NCI-H526 (cell line): ENCODE data around the gene SIGLECL1.

Experiments used
- DNase-seq, 2 experiments: peaks; one replicate each; lab custom pipeline; 2025; lab: John Stamatoyannopoulos, UW

SIGLECL1 gene

DNA sequence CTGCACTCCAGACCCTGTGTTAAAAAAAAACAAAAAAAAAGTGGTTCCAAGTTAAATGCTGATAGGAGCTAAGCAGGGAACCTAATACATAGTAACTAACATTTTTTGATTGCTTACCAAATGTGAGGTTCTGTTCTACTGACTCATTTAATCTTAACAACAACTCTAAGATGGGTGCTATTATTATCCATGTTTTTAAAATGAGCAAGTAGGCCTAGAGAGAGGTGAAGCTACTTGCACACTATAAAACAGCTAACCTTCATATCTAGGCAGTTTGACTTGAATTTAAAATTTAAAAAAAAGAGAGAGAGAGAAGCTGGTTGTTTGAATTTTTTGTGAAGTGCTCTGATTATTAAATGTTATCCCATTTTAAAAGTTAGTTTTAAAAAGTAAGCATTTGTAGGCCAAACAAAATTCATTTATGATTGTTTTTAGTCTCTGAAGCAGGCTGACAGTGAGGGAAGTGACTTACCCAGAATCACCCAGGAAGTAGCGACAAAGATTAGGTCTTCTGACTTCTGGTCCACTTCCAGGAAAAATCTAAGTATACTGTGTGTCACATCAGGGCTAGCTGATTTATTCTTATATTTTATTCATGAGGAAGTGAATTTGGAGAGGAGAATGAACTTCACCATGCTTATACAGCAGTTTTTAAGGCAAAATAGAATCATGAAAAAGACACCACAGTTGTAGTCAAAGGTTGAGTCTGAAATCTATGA lies 2.4 kb downstream of the SIGLECL1 start:
- DNase-seq = no peak

DNA sequence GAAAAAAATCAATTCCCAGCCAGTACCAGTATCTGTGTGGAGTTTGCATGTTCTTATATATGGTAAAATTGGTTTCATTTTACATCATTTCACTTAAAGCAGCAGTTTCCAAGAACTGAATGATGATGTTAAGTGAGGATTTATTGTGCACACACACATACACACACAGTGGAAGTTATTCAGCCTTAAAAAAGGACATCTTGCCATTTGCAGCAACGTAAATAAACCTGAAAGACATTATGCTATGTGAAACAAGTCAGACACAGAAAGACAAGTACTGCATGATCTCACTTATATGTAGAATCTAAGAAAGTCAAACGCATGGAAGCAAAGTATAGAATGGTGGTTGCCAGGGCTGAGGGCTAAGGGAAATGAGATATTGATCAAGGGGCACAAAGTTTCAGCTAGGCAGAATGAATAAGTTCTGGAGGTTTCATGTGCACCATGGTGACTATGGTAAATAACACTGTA lies 5.3 kb downstream of the SIGLECL1 start:
- DNase-seq = no peak

DNA sequence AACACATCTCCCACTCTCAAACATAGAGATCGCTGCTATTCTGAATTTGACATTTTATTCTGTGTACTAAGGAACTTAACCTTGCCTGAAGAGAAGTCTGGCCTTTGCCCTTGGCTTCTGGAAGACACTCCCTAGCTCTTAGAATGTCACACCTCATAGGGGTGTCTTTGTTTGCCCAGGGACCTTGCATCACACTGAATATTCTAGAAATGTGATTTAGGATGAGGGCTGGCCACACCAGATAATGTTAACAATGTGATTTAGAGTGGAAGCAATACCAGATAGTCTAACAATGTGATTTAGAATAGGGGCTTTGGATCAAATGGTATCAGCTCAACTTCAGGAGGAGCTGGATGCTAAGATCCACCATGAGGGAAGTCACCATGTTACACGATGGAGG lies 6.6 kb downstream of the SIGLECL1 start:
- DNase-seq = no peak

DNA sequence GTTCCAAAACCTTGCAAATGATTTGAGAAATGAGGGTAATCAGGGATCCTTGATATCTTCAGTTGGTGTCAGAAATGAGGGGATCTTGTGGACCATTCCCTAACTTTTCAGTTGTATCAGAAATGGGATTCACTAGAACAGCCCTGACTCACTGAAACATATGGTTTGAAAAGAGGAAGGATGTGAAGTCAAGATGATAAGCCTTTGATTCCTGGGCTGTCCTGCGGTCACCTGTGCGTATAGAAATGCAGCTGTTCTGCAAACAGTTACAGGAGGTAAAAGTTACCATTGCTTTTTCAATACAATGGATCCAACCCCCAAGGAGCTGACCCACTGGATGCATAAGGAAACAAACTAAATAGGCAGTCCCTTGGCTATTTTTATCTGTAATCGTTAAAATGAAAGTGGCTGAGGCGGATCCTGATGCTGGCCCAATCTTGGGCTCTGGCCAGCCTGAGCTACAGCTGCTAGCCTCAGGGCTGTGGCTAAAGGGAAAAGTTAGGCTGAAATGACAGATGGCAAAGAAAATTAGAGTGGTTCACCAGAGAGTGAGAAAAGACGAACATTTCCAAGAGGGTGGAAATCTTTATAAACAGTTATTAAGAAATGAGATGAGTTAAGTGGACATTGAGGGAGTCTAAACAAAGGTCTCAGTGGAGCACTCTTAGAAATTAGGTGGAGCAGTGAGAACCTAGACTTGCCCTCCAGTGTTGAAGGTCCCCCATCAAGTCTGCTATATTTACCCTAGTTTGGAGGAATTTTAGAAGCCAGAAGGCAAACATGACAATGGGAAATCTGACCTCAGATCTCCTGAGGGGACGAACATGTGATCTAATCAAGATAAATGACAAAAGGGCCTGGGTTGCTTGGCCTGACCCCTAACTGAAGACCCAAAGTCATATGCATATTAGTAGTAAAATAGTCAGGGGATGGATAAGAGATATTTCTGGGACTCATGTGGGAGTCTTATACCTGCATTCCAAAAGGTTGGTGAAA lies 7.6 kb downstream of the SIGLECL1 start:
- no peak for DNase-seq

DNA sequence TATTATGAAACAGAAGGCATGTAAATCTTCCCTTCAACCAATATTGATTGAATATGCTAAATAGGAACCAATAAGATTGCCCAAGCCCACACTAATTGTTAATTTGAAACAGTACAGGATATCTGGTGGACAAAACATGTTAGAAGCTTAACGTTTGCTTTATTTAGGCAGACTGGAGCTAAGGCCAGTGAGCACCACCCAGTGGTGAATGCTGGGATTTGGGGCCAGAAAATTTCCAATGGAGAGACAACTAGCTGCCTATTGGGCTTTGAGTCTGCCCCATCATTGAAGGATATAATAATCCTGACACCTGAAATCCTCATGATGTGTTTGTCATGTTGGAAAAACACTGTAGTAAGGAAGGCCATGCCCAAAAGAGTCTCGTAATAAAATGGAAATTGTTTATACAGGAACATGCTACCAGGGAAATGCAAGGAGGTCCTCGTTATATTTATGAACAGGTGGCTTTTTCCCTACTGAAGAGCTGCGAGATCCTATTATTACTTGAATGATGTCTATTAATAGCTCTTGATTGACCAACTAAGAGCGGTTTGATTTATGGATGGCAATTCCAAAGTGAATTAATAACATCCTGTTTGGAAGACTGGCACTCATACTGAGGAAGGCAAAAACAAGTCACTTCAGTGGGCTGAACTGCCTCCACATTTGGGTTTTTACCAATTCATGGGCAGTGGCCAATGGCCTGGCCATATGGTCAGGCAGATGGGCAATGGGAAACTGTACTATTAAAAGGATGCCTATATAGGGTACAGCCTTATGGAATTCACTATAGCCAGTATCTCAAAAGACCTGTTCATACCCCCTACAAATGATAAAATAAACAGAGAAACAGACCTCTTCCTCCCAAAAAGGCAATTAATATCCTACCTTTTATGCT lies 8.7 kb downstream of the SIGLECL1 start:
- peak; percentile 7 to 48 for DNase-seq

DNA sequence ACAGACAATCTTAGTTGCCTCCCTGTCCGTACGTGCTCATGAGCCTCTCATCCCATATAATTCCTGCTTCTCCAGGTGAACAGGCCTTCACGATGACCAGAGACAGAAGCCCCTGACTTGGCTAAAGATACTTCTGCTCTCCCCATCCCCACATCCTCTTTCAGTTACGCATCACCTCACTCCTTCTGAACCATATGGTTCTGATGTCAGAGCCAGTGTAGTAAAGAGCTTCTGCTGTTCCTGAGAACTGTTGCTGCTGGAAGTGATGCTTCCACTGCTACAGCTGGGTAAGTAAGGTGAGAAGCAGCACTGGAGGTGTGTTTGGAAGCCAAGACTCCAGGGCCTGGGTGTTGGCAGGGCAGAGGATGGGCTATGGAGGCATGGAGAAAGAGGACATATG lies 12.9 kb downstream of the SIGLECL1 start:
- no peak for DNase-seq

DNA sequence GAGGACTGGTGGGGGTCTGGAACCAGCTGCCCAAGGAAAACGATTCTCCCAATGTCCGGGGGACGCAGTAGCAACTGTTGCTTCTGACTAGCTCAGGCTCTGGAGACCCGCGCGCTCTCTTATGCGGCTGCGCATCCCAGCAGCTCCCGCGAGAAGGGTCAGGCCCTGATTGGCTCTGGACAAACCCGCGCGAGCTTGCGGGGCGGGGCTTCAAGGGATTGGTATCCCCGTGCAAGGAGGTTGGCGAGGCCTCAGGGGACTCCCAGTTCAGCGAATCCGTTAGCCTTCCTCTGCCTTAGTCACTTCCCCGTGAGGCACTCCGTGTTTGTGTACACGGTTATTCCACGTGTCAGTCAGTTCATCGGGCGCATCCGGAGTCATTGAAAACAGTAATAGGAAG lies 20.2 kb downstream of the SIGLECL1 start:
- no peak for DNase-seq

DNA sequence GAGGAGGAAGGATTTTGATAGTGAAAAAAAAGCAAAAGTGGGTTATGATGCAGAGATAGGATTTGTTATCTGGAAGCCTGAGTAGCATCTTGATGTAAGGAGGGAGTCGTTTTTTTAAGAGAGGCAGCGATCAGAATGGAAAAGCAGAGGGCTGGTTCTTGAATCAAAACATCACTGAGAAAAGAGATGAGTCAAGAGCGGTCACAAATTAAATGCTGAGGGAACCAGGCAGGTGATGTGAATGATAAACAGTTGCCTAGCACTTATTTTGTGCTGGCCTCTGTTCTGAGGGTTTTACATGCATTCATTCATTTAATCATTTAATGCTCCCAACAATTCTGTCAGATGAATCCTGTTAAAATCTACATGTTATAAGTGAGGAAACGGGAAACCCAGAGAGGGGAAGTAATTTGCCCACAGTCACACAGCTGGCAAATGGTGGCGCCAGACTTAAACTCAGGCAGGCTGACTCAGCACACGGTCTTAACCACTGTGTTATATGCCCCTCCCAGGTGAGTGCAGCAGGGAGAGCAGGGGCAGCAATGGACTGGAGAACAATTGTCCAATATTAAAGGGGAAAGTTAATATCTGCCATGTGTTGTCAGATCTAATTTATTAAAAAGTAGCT lies 21.4 kb downstream of the SIGLECL1 start:
- DNase-seq = no peak

DNA sequence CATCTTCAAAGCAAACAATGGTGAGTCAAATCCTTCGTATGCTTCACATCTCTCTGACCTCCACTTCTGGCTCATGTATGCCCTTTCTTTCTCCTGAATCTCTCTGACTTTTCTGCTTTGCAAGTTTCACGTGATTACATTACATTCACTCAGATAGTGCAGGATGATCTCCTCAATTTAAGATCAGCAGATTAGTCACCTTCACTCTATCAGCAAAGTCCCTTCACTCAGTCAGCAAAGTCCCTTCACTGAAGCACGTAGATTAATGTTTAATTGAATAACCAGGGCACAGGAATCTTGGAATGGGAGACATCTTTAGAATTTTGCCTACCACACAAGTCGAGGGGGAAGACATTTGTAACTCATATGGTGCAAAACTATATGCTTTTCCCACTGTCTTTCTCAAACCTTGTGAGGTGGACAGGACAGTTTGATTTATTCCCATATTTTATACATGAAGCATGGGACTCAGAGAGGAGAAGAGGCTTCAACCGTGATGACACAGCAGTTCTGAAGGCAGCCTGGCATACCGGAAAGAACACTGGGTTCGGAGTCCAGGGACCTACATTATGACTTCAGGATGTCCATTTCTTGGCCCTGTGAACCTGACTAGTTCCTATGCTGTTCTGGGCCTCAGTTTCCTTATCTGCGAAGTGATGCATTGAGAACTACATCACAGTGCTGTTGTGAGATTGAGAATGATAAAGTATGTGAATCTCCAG lies 23.3 kb downstream of the SIGLECL1 start:
- DNase-seq = no peak

DNA sequence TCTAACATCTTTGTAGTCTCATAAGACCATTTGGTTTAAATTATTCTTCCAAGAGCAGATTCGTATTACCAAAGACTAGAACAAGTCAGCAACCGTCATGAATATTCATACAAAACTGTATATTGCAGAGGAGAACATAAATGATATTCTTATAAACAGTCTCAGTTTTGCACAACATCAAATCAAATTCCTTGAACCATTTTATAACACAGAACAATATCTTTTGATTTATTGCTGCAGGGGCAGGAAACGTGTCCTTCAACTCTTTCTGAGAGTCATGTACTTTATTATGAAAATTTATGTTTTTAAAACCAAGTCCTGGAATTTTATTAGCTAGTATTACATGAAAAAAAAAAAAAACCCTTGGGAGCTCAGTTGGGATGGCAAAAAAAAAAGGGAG lies 26.2 kb downstream of the SIGLECL1 start:
- DNase-seq = no peak

DNA sequence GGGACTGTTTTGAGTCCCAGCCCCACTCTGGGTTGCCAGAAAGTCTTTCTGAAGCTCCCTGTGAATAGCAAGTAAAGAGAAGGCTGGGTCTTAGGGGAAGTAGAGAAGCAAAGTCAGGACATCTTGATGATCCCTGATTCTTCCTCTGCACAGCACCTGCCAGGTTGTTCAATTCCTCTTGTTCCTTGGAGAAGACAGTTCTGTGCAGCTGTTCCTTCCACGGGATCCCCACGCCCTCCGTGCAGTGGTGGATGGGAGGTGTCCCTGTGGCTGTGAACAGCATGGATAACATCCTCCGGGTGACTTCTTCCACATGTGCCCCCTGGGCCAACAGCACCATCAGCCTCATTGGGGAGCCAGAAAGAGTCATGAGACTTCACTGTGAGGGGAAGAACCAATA lies 31.5 kb downstream of the SIGLECL1 start:
- DNase-seq = no peak

DNA sequence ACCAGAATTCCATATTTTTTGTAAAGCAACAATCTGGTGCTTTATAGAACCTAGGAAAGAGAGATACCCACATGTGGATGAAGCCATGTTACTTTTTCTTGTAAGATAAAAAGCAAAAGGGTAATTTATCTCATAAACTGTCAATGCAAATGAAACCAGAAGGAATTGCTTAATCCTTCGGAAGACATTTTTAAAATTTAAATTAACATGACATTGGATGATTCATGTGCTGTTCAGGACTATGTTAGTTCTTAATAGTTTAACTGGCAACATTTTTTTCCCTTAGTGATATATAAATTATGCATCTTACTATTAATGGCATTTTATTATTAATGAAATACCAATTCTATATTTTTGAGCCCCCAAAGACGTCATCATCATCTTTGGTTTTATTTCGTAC lies 34.8 kb downstream of the SIGLECL1 start:
- DNase-seq = no peak

DNA sequence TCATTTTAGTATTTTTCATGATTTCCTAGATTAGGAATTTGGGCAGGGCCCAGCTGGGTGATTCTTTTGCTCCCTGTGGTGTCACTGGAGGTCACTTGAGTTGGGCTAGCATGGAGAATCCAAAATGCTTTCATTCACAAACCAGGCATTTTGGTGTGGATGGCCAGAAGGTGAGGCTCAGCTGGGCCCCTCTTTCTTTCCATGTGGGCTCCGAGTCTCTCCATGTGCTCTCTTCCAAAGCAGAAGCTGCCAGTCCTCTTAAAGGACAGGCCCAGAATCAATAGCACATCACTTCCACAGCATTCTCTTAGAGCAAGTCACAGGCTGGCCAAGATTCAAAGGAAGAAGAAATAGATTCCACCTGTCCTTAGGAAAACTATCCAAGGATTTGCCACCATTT lies 38.8 kb downstream of the SIGLECL1 start:
- DNase-seq = no peak

DNA sequence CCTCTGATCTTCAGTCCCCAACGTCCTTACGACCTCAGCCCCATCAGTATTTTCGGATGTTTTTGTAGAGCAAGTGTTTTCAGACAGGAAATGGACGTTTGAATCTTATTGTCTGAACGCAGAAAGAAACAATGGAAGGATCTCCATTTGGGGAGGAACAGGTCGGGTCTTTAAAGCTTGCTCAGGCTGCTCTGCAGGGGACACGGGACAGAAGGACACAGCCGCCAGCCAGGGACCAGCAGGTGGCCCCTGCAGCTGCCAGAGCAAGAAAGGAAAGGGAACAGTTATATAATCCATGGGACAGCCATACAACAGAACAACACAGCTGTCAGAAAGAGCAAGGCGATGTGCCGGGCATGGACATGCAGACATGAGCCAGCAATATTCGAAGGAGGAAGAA lies 42.1 kb downstream of the SIGLECL1 start:
- no peak for DNase-seq

DNA sequence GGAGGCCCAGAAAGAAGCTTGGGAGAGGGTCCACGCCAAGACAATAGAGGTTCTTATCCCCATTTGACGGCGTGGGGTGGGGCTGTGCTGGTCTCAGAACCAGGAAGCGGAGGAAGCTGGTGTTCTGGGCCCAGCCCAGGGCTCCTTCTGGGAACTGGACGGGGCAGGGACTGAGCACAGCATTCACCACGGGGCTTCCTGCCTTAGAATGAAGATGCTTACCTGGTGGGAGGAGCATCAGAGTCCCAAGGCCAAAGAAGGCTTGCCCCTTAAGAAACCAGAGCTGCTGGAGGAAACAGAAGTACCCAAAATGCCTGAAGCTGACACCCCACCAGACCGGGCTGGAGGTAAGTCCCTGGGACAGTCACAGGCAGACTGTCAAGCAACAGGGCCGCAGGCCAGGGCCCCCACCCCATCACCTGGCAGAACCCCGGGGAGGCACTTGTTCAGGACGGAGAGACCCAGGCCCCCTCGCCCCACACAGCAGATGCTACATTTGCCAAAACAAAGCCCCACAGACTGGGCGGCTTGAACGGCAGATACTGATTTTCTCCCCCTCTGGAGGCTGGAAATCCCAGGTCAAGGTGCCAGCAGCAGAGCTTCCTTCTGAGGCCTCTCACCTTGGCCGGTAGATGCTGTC lies 42.8 kb downstream of the SIGLECL1 start:
- DNase-seq = no peak

DNA sequence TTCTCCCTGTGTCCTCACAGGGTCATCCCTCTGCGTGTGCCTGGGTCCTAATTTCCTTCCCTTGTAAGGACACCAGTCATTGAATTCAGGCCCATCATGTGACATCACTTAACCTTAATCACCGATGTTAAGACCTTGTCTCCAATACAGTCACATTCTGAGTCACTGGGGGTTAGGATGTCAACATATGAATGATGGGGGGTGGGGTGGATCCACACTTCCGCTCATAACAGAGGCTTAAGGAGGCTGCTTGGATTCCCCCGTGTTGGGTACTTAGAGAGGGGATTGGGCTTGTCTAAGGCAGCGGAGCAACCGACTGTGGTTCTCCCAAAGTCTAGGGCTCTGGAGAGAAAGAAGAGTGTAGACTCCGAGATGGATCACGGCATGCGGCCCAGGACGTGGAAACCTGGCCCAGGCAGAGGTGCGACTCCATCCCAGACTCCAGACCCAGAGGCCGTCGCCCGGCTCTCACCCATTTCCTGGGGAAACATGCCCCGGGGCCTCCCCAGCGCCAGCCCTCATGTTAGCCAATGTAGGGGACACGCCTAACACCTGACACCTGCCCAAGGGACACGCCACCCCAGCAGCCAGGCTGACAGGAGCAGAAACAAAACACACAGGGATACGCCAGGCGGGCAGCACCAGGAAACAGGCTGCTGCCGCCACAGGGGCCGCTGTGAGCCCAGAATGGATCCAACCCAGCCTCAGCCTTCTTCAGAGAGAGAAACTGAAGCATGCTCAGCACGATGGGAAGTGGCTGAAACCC lies 43.5 kb downstream of the SIGLECL1 start:
- DNase-seq = peak in 1 of 2 experiments; percentile 52

DNA sequence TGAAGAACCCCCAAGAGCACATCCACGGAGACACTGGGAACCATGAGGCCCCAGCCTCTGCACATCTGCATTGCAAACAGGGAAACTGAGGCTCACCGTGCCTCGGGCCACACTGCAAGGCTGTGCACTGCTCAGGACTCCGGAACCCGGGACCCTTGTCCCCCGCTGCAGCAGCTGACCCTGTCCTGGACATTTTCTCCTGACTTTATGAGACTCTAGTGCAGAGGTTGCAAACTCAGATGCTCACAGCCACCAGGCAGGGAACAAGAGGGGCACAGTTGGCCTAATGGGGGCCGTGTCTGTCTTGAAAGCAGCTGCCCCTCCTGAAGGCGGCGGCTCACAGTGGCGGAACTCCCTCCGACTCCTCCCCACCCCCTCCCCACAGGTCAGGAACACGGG lies 44.1 kb downstream of the SIGLECL1 start:
- DNase-seq = no peak

DNA sequence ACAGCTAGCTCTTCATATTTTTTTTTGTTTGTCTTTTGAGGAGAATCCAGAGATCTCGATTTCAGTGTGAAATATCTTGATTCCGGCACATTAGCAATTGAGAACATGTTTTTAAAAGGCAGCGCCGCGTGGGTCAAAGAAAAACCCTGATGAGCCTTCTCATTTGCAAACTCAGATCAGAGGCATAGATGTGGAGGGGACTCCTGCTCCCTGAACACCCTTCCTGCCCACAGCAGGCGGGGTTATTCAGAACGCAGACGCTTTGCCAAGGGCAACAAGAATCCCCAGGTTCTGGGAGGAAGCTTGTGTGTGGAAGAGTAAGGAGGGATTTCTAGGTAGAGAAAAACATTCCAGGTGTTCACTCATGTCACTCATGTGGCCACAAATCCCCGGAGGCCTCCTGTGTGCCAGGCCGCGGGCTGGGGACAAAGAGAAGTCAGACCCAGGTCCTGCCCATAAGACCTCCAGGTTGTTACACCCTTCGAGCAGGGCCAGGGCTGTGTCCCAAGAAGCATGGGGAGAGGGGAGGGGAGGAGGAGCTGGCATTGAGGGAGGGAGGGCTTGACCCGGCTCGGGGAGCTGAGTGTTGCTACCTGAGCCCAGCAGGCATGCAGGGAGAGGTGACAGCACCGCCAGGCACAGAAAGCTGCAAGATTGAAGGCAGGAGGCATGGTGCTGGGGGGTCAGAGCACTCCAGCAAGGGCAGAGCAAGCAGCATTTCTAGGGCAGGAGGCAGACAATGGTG lies 44.7 kb downstream of the SIGLECL1 start:
- peak in 1 of 2 experiments; percentile 26 for DNase-seq
